ENCODE results near the gene ALOX15B.

Gene ALOX15B

GRCh38 chr17:8003594-8004181 lies 35.2 kb upstream of the ALOX15B start:
- H3K4me1 ChIP-seq (ENCODE audit: control insufficient read depth, insufficient read depth, low read length), result no peaks in the 10 kb centered on the region
- H3K9me3 ChIP-seq (ENCODE audit: control insufficient read depth, insufficient read depth, low read depth, low read length), result no peaks in the 10 kb centered on the region
- peaks cover 56% of the 10 kb centered on the region for H3K27me3 ChIP-seq (ENCODE audit: control insufficient read depth, insufficient read depth, low read length)
- H3K4me3 ChIP-seq (ENCODE audit: low read depth, low read length), result peak overlapping the region; percentile 51
- no peak overlapping the region for H3K27ac ChIP-seq (ENCODE audit: low read depth, low read length)
- no peak overlapping the region for H3K9ac ChIP-seq (ENCODE audit: low read length)
- no peaks in the 10 kb centered on the region for H3K36me3 ChIP-seq (ENCODE audit: control insufficient read depth, insufficient read depth, low read length)

- Histone ChIP-seq H3K27me3 (ENCODE audit: control insufficient read depth, insufficient read depth, low read length) (peaks cover 56% of the 10 kb centered on the region), H3K36me3 (ENCODE audit: control insufficient read depth, insufficient read depth, low read length) (no peaks in the 10 kb centered on the region), H3K27ac (ENCODE audit: low read depth, low read length) (no peak overlapping the region), H3K9me3 (ENCODE audit: control insufficient read depth, insufficient read depth, low read depth, low read length) (no peaks in the 10 kb centered on the region), H3K9ac (ENCODE audit: low read length) (no peak overlapping the region), H3K4me3 (ENCODE audit: low read depth, low read length) (no peak overlapping the region), H3K4me1 (ENCODE audit: control insufficient read depth, insufficient read depth, low read length) (no peaks in the 10 kb centered on the region)
Measured at GRCh38 chr17:8004899-8005298, 34.0 kb upstream of the ALOX15B start.

GRCh38 chr17:8005357-8005756 lies 33.5 kb upstream of the ALOX15B start:
- no peak overlapping the region for H3K27ac ChIP-seq (ENCODE audit: low read depth, low read length)
- no peak overlapping the region for H3K4me3 ChIP-seq (ENCODE audit: low read depth, low read length)
- no peaks in the 10 kb centered on the region for H3K4me1 ChIP-seq (ENCODE audit: control insufficient read depth, insufficient read depth, low read length)
- no peak overlapping the region for H3K9ac ChIP-seq (ENCODE audit: low read length)
- H3K27me3 ChIP-seq (ENCODE audit: control insufficient read depth, insufficient read depth, low read length), result peaks cover 54% of the 10 kb centered on the region
- H3K36me3 ChIP-seq (ENCODE audit: control insufficient read depth, insufficient read depth, low read length), result no peaks in the 10 kb centered on the region
- no peaks in the 10 kb centered on the region for H3K9me3 ChIP-seq (ENCODE audit: control insufficient read depth, insufficient read depth, low read depth, low read length)

GRCh38 chr17:8005967-8006730 lies 32.7 kb upstream of the ALOX15B start:
- no peaks in the 10 kb centered on the region for H3K4me1 ChIP-seq (ENCODE audit: control insufficient read depth, insufficient read depth, low read length)
- no peak overlapping the region for H3K27ac ChIP-seq (ENCODE audit: low read depth, low read length)
- H3K4me3 ChIP-seq (ENCODE audit: low read depth, low read length), result no peak overlapping the region
- peaks cover 47% of the 10 kb centered on the region for H3K27me3 ChIP-seq (ENCODE audit: control insufficient read depth, insufficient read depth, low read length)
- no peaks in the 10 kb centered on the region for H3K9me3 ChIP-seq (ENCODE audit: control insufficient read depth, insufficient read depth, low read depth, low read length)
- H3K9ac ChIP-seq (ENCODE audit: low read length), result no peak overlapping the region
- H3K36me3 ChIP-seq (ENCODE audit: control insufficient read depth, insufficient read depth, low read length), result no peaks in the 10 kb centered on the region

- Histone ChIP-seq H3K9ac (ENCODE audit: low read length) (no peak overlapping the region), H3K27me3 (ENCODE audit: control insufficient read depth, insufficient read depth, low read length) (peaks cover 41% of the 10 kb centered on the region), H3K36me3 (ENCODE audit: control insufficient read depth, insufficient read depth, low read length) (no peaks in the 10 kb centered on the region), H3K9me3 (ENCODE audit: control insufficient read depth, insufficient read depth, low read depth, low read length) (no peaks in the 10 kb centered on the region), H3K27ac (ENCODE audit: low read depth, low read length) (no peak overlapping the region), H3K4me1 (ENCODE audit: control insufficient read depth, insufficient read depth, low read length) (no peaks in the 10 kb centered on the region), H3K4me3 (ENCODE audit: low read depth, low read length) (no peak overlapping the region)
Measured at GRCh38 chr17:8006836-8007680, 31.8 kb upstream of the ALOX15B start.

- Histone ChIP-seq H3K27me3 (ENCODE audit: control insufficient read depth, insufficient read depth, low read length) (peaks cover 39% of the 10 kb centered on the region), H3K9me3 (ENCODE audit: control insufficient read depth, insufficient read depth, low read depth, low read length) (no peaks in the 10 kb centered on the region), H3K9ac (ENCODE audit: low read length) (no peak overlapping the region), H3K4me1 (ENCODE audit: control insufficient read depth, insufficient read depth, low read length) (no peaks in the 10 kb centered on the region), H3K27ac (ENCODE audit: low read depth, low read length) (no peak overlapping the region), H3K4me3 (ENCODE audit: low read depth, low read length) (no peak overlapping the region), H3K36me3 (ENCODE audit: control insufficient read depth, insufficient read depth, low read length) (no peaks in the 10 kb centered on the region)
Measured at GRCh38 chr17:8007836-8008235, 31.0 kb upstream of the ALOX15B start.

- Histone ChIP-seq H3K36me3 (ENCODE audit: control insufficient read depth, insufficient read depth, low read length) (no peaks in the 10 kb centered on the region), H3K27ac (ENCODE audit: low read depth, low read length) (no peak overlapping the region), H3K4me3 (ENCODE audit: low read depth, low read length) (no peak overlapping the region), H3K9me3 (ENCODE audit: control insufficient read depth, insufficient read depth, low read depth, low read length) (no peaks in the 10 kb centered on the region), H3K27me3 (ENCODE audit: control insufficient read depth, insufficient read depth, low read length) (peaks cover 40% of the 10 kb centered on the region), H3K4me1 (ENCODE audit: control insufficient read depth, insufficient read depth, low read length) (peaks cover 4% of the 10 kb centered on the region; the same call in 1 of the 2 replicates), H3K9ac (ENCODE audit: low read length) (no peak overlapping the region)
Measured at GRCh38 chr17:8012045-8012580, 26.7 kb upstream of the ALOX15B start.

- H3K27me3 ChIP-seq (ENCODE audit: control insufficient read depth, insufficient read depth, low read length), result peaks cover 40% of the 10 kb centered on the region
- H3K9me3 ChIP-seq (ENCODE audit: control insufficient read depth, insufficient read depth, low read depth, low read length), result no peaks in the 10 kb centered on the region
- H3K36me3 ChIP-seq (ENCODE audit: control insufficient read depth, insufficient read depth, low read length), result no peaks in the 10 kb centered on the region
- no peak overlapping the region for H3K27ac ChIP-seq (ENCODE audit: low read depth, low read length)
- no peak overlapping the region for H3K4me3 ChIP-seq (ENCODE audit: low read depth, low read length)
- H3K4me1 ChIP-seq (ENCODE audit: control insufficient read depth, insufficient read depth, low read length), result peaks cover 4% of the 10 kb centered on the region; the same call in 1 of the 2 replicates
- no peak overlapping the region for H3K9ac ChIP-seq (ENCODE audit: low read length)
Measured at GRCh38 chr17:8012996-8013640, 25.7 kb upstream of the ALOX15B start.

GRCh38 chr17:8013731-8014557 lies 24.9 kb upstream of the ALOX15B start:
- H3K9me3 ChIP-seq (ENCODE audit: control insufficient read depth, insufficient read depth, low read depth, low read length), result no peaks in the 10 kb centered on the region
- peaks cover 4% of the 10 kb centered on the region; the same call in 1 of the 2 replicates for H3K4me1 ChIP-seq (ENCODE audit: control insufficient read depth, insufficient read depth, low read length)
- peaks cover 40% of the 10 kb centered on the region for H3K27me3 ChIP-seq (ENCODE audit: control insufficient read depth, insufficient read depth, low read length)
- H3K4me3 ChIP-seq (ENCODE audit: low read depth, low read length), result no peak overlapping the region
- H3K27ac ChIP-seq (ENCODE audit: low read depth, low read length), result no peak overlapping the region
- no peak overlapping the region for H3K9ac ChIP-seq (ENCODE audit: low read length)
- H3K36me3 ChIP-seq (ENCODE audit: control insufficient read depth, insufficient read depth, low read length), result no peaks in the 10 kb centered on the region

GRCh38 chr17:8014558-8014850 lies 24.4 kb upstream of the ALOX15B start:
- Histone ChIP-seq H3K27me3 (ENCODE audit: control insufficient read depth, insufficient read depth, low read length) (peaks cover 40% of the 10 kb centered on the region), H3K9ac (ENCODE audit: low read length) (no peak overlapping the region), H3K4me1 (ENCODE audit: control insufficient read depth, insufficient read depth, low read length) (peaks cover 10% of the 10 kb centered on the region), H3K36me3 (ENCODE audit: control insufficient read depth, insufficient read depth, low read length) (no peaks in the 10 kb centered on the region), H3K4me3 (ENCODE audit: low read depth, low read length) (no peak overlapping the region), H3K9me3 (ENCODE audit: control insufficient read depth, insufficient read depth, low read depth, low read length) (no peaks in the 10 kb centered on the region), H3K27ac (ENCODE audit: low read depth, low read length) (no peak overlapping the region)
